ENCODE results near the gene SHROOM3. TPM values are rescaled to one million over a fixed set of nuclear protein-coding genes. Genes with fewer than 3 reads are reported as not detected.
A peak's percentile ranks its signal among the peaks of the same experiment; 100 is the strongest.

Gene SHROOM3
- total and polyA plus RNA-seq, 4 donors, result 4.7 to 25.8 (median 8.7) TPM

- DNase-seq (ENCODE audit: low spot score), result peak; percentile 36
- Histone ChIP-seq H3K9me3 (ENCODE audit: control insufficient read depth in 4 of 4, low read length in 3 of 4) (no peaks in the 10 kb centered on the region), H3K36me3 (ENCODE audit: control insufficient read depth in 4 of 4, insufficient read depth in 3 of 4, low read depth in 1 of 4, low read length in 3 of 4) (no peaks in the 10 kb centered on the region), H3K27ac (ENCODE audit: low read depth in 1 of 2, low read length in 2 of 2) (peak overlapping the region; percentile 89 to 95), H3K9ac (ENCODE audit: low read depth in 1 of 2, low read length in 2 of 2) (peak overlapping the region; percentile 49 to 61), H3K27me3 (ENCODE audit: control insufficient read depth in 4 of 4, insufficient read depth in 4 of 4, low read length in 3 of 4) (no peaks in the 10 kb centered on the region), H3K4me3 (ENCODE audit: low read depth in 1 of 3, low read length in 3 of 3) (peak overlapping the region; percentile 68 to 79 (median 70)), H3K4me1 (ENCODE audit: control insufficient read depth in 4 of 4, insufficient read depth in 4 of 4, low read length in 3 of 4) (peaks cover 3 to 16% (median 11%) of the 10 kb centered on the region in 4 donors)
- WGBS, result 28% methylated on average over 7 of the region's 7 CpGs
- TF ChIP-seq SP1 (IDR thresholded peaks at IDR 0.05) (peak; percentile 7), TAF1 (conservative IDR thresholded peaks at IDR 0.05) (no peak), FOXA2 (IDR thresholded peaks at IDR 0.05) (no peak), HNF4A (conservative IDR thresholded peaks at IDR 0.05) (peak; percentile 54 to 59)
Measured at GRCh38 chr4:76831711-76832373, 396.8 kb downstream of the SHROOM3 start.

Small RNAs within 50 kb of the gene (small RNA-seq; reads per million reads assigned to genes)
- gene MIR4450 (not detected), gene RF00278 (not detected), gene RNU6-145P (not detected)

Other genes starting within 250 kb of the SHROOM3 start
- 100 to 1,000 TPM in 1 of 2 donors, 10 to 100 TPM in 1; 81.0 to 136 TPM for gene SCARB2, start 221.4 kb upstream of the SHROOM3 start, total RNA-seq
- 10 to 100 TPM; 58.2 to 66.5 TPM for gene SCARB2, start 221.4 kb upstream of the SHROOM3 start, polyA plus RNA-seq
- 1 to 10 TPM; 1.3 to 2.0 TPM for gene FAM47E, start 183.5 kb upstream of the SHROOM3 start, total RNA-seq
- 1 to 10 TPM in 1 of 2 donors, under 1 TPM in 1; 0.85 to 2.5 TPM for gene FAM47E, start 183.5 kb upstream of the SHROOM3 start, polyA plus RNA-seq
- 10 to 100 TPM; 10.3 to 18.9 TPM for gene STBD1, start 128.5 kb upstream of the SHROOM3 start, total RNA-seq
- 10 to 100 TPM; 41.7 to 42.5 TPM for gene STBD1, start 128.5 kb upstream of the SHROOM3 start, polyA plus RNA-seq
- 1 to 10 TPM in 1 of 2 donors, under 1 TPM in 1; 0.28 to 4.0 TPM for gene CCDC158, start 14.1 kb upstream of the SHROOM3 start, total RNA-seq
- gene CCDC158, start 14.1 kb upstream of the SHROOM3 start, polyA plus RNA-seq, result 1 to 10 TPM in 1 of 2 donors, under 1 TPM in 1; 0.44 to 1.8 TPM

Data from liver (tissue), 10 donors.